Ammon's horn (tissue), 1 donor: ENCODE results near the gene SPHK1.

Experiments used
- DNase-seq: peaks from one replicate; pipeline ENCODE4 v3.0.0-alpha.2; 2016; ENCODE audit warnings: low spot score

SPHK1 gene

DNA sequence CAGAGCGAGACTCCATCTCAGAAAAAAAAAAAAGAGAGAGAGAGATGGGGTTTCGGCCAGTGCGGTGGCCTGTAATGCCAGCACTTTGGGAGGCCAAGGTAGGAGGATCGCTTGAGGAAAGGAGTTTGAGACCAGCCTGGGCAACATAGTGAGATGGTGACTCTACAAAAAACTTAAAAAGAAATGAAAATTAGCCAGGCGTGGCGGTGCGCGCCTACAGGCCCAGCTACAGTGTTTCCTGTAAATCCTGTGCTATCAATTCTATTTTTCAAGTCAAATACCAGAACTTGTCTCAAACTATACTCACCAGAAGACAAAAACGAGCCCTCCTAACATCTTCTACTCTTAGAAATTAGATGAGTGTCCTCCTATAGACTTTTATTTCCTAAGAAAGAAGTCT lies 49.3 kb downstream of the SPHK1 start:
- DNase-seq = no peak

GRCh38 chr17:76434870-76435269 lies 50.5 kb downstream of the SPHK1 start:
- DNase-seq = no peak

DNA sequence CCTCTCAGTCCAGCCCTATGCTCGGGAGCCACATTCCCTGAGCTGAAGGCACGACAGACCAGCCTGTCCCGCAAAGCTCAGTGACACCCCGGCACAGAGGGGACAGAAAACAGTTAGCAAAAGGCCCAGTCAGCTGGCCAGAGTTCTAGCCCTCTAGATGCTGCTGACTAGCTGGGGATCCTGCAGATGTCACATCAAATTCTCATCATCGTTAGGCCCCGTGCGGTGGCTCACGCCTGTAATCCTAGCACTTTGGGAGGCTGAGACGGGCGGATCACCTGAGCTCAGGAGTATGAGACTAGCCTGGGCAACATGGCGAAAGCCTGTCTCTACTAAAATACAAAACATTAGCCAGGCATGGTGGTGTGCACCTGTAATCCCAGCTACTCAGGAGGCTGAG lies 51.3 kb downstream of the SPHK1 start:
- no peak for DNase-seq
